ENCODE data around the gene GJD3.

DNA sequence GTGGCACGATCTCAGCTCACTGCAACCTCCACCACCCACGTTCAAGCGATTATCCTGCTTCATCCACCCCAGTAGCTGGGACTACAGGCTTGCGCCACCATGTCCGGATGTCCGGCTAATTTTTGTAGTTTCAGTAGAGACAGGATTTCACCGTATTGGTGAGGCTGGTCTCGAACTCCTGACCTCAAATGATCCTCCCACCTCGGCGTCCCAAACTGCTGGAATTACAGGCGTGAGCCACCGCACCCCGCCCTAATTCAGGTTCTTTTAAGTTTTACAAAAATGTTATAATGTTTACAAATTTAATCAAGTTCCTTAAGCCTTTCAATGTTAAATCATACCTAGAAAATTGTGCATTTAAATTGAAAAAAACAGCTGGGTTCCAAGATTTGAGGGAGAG, 13.3 kb upstream of the GJD3 start:
- TF ChIP-seq CSDC2 (CRISPR knock-in tag; IDR thresholded peaks at IDR 0.05): no peak
- TF ChIP-seq RARB (CRISPR knock-in tag; IDR thresholded peaks at IDR 0.05): no peak
- TF ChIP-seq, protein P1, sequence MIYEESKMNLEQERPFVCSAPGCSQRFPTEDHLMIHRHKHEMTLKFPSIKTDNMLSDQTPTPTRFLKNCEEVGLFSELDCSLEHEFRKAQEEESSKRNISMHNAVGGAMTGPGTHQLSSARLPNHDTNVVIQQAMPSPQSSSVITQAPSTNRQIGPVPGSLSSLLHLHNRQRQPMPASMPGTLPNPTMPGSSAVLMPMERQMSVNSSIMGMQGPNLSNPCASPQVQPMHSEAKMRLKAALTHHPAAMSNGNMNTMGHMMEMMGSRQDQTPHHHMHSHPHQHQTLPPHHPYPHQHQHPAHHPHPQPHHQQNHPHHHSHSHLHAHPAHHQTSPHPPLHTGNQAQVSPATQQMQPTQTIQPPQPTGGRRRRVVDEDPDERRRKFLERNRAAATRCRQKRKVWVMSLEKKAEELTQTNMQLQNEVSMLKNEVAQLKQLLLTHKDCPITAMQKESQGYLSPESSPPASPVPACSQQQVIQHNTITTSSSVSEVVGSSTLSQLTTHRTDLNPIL (CRISPR knock-in tag; IDR thresholded peaks at IDR 0.05; ENCODE audit: low read depth): no peak
- TF ChIP-seq, protein P2, sequence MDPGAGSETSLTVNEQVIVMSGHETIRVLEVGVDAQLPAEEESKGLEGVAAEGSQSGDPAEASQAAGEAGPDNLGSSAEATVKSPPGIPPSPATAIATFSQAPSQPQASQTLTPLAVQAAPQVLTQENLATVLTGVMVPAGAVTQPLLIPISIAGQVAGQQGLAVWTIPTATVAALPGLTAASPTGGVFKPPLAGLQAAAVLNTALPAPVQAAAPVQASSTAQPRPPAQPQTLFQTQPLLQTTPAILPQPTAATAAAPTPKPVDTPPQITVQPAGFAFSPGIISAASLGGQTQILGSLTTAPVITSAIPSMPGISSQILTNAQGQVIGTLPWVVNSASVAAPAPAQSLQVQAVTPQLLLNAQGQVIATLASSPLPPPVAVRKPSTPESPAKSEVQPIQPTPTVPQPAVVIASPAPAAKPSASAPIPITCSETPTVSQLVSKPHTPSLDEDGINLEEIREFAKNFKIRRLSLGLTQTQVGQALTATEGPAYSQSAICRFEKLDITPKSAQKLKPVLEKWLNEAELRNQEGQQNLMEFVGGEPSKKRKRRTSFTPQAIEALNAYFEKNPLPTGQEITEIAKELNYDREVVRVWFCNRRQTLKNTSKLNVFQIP (CRISPR knock-in tag; IDR thresholded peaks at IDR 0.05; ENCODE audit: borderline replicate concordance, low read depth): no peak
- TF ChIP-seq PPARA (CRISPR knock-in tag; IDR thresholded peaks at IDR 0.05; ENCODE audit: borderline replicate concordance): no peak
- no peak for TF ChIP-seq TCF4 (CRISPR knock-in tag; IDR thresholded peaks at IDR 0.05; ENCODE audit: borderline replicate concordance)
- TF ChIP-seq ZNF70 (CRISPR knock-in tag; IDR thresholded peaks at IDR 0.05): no peak
- TF ChIP-seq ARNTL (CRISPR knock-in tag; IDR thresholded peaks at IDR 0.05; ENCODE audit: borderline replicate concordance, low read depth): no peak
- TF ChIP-seq, protein P3, sequence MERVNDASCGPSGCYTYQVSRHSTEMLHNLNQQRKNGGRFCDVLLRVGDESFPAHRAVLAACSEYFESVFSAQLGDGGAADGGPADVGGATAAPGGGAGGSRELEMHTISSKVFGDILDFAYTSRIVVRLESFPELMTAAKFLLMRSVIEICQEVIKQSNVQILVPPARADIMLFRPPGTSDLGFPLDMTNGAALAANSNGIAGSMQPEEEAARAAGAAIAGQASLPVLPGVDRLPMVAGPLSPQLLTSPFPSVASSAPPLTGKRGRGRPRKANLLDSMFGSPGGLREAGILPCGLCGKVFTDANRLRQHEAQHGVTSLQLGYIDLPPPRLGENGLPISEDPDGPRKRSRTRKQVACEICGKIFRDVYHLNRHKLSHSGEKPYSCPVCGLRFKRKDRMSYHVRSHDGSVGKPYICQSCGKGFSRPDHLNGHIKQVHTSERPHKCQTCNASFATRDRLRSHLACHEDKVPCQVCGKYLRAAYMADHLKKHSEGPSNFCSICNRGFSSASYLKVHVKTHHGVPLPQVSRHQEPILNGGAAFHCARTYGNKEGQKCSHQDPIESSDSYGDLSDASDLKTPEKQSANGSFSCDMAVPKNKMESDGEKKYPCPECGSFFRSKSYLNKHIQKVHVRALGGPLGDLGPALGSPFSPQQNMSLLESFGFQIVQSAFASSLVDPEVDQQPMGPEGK (CRISPR knock-in tag; IDR thresholded peaks at IDR 0.05; ENCODE audit: borderline replicate concordance): no peak
- TF ChIP-seq ZNF565 (CRISPR knock-in tag; conservative IDR thresholded peaks at IDR 0.05; ENCODE audit: low read depth): no peak
